GM21737 (cell line): ENCODE results near the gene B4GALNT3.

Experiments
- ATAC-seq: cut with Tn5 transposase; IDR thresholded peaks from one replicate; pipeline ENCODE4 v1.9.1; 2021; ENCODE audit warnings: mild to moderate bottlenecking, moderate library complexity; ENCODE audit not compliant: unreplicated experiment

Gene B4GALNT3

DNA sequence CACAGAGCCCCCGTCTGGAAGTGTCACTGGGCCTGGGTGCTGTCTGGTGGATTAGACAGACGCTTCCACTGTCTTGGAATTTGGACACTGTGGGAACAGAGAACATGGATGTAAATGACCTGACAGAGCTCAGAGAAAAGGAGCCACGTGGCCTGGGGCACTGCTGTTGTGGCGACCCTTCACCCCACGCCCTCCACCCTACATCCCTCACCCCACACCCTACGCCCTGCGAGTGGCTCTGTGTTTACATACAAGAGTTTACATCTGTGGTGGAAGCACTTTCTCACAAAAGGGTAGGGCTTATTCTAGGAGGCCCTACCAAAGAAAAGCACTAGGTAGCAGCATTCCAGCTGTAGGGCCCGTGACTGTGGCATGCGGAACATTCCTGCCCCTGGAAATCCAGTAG is 47.7 kb downstream of the B4GALNT3 start:
- no peak for ATAC-seq

DNA sequence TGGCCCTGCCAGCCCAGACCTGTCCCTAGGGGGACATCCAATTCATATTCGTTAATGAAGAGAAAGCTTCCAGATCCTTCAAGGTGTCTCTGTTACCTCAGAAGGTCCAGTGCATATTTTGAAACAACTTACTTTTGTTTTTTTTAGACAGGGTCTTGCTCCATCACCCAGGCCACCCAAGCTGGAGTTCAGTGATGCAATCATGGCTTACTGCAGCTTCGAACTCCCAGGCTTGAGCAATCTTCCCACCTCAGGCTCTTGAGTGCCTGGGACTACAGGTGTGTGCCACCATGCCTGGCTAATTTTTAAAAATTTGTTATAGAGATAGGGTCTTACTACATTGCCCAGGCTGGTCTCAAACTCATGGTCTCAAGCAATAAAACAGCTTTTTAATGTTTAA is 48.4 kb downstream of the B4GALNT3 start:
- ATAC-seq, result no peak

DNA sequence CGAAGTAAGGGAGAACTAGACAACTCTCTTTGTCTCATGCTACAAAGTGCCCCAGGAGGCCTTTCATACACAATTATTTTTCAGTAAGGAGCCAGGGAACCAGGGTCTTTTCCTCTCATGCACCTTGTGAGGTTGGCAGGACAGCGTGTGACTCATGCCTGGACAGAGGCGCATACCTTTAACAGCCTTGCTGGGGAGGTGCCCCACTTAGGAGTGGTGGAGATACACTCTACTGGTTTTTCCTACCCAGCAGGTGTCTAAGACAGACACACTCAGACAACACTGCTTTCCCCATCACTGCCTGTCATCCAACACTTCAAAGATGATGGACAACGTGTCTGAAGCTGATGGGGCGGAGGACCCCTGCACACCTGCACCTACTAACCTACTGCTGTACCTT is 49.1 kb downstream of the B4GALNT3 start:
- ATAC-seq, result no peak

DNA sequence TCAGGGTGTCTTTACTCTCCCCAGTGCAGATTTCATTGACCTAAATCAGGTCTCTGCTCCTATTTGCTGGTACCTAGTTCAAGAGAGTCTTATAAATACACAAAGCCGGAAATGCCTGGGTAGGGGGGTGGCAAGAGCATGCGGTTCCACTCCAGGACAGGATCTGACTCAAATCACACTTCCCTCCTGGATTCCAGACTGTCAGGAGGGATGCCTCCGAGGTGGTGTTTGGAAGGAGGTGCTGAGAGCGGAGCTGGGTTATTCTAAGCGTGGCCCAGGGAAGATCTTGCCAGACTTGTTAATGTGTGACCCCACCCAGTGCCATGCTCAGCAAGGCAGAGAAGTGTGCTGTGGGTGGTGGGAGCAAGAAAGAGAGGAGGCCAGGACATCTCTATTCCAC is 49.8 kb downstream of the B4GALNT3 start:
- ATAC-seq, result no peak

DNA sequence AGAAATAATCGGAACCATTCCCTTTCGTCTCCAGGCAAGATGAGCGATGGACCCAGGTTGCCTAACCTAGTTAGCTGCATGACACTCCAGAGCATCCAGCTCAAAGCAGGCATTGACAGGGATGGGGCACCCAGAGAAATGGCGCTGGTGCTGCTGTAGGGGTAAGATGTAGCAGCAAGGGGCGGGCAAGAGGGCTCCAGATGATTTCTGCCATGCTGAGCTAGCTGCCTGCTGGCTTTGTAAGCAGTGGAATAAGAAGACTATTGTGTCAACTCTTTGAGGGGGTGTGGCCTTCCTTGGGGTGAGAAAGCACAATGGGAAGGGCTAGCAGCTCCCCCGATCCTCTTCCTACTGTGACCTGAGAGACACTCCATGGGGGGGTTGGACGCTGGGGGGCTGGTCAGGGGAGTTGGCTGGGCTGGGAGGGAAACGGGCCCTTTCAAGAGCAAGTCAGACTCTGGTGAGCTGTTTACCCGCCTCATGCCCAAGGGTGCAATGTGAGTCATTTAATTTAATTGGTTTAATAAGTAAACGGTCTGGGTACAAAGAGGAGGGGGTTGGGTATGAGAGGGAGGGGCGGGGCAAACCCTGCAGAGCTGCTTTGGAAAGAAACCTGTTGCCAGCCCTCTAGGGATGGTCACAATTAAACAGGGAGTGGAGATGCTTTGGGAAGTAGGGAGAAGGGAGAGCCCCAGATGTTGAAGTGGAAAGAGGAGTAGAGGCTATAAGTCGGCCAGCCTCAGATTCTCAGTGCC is 50.5 kb downstream of the B4GALNT3 start:
- no peak for ATAC-seq

DNA sequence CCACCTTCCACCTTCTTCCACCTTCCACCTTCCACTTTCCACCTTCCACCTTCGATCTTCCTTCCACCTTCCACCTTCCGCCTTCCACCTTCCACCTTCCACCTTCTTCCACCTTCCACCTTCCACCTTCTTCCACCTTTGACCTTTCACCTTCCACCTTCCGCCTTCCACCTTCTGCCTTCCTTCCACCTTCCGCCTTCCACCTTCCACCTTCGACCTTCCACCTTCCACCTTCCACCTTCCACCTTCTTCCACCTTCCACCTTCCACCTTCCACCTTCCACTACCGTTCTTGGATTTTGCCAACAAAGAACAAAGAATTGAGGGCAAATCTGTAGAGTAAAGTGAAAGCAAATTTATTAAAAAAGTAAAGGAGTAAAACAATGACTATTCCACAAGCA is 53.2 kb downstream of the B4GALNT3 start:
- ATAC-seq, result no peak

DNA sequence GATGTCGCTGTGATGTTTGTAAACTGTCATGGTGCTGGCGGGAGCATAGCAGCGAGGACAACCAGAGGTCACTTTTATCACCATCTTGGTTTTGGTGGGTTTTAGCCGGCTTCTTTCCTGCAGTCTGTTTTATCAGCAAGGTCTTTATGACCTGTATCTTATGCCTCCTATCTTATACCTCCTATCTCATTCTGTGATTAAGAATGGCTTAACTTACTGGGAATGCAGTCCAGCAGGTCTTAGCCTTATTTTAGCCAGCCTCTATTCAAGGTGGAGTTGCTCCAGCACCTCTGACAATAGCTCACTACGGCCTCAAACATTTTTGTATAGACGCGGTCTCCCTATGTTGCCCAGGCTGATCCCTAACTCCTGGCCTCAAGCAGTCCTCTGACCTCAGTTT is 53.7 kb downstream of the B4GALNT3 start:
- ATAC-seq, result no peak

DNA sequence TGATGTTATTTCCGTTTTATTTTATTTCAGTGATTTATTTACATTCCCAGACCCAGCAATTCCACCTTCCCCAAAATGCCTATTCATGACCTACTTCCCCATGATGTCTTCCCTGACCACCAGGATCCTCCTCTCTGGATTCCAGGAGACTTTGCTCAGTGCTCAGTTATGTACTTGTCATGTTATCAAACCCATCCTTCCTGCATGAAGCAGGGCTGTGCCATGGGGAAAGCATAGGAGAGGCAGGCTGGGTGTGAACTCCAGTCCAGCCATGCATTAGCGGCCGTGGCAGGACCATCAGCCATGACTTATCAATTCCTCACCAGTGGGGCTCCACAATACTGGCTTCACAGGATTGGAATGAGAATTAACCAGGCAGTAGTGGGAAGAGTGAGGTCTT is 57.8 kb downstream of the B4GALNT3 start:
- no peak for ATAC-seq

DNA sequence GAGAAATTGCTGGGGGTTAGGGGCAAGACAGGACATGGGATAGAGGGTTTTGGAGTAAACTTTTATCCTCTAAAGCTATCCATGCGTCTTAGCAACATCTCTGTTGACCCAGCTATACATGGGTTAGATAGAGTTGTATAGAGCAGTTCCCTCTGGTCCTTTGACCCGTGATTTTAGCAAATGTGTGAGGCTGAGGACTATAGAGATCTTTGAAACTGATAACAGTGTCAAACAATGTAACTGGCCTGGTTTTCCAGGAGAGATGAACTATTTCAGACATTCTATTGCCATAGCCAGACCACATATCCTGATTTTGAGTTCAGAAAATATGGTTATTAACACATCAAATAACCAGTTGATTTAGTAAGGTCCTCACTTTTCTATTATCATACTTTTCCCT is 60.4 kb downstream of the B4GALNT3 start:
- ATAC-seq, result no peak

DNA sequence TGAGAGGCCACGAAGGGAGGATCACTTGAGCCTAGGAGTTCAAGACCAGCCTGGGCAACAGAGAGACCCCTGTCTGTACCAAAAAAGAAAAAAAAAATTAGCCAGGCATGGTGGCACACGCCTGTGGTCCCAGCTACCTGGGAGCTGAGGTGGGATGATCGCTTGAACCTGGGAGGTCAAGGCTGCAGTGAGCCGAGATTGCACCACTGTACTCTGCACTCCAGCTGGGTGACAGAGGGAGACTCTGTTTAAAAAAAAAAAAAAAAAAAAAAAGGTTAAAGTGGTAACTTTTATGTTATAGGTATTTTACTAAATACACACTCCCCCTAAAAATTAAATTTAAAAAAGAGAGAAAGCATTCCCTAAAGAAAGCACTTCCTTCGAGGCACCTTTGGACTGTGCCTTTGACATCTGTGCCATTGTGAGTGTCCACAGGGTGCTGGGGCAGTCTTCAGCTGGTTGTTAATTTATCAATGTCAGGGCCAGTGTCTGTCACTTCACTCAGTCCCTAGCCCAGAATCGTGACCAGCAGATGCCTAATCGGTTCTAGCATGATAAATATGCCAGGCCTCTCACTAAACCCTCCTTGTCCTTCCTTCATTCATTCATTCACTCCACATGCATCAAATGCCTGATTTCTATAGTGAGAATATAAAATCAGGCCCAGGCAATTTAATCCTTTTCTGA is 63.1 kb downstream of the B4GALNT3 start:
- no peak for ATAC-seq

DNA sequence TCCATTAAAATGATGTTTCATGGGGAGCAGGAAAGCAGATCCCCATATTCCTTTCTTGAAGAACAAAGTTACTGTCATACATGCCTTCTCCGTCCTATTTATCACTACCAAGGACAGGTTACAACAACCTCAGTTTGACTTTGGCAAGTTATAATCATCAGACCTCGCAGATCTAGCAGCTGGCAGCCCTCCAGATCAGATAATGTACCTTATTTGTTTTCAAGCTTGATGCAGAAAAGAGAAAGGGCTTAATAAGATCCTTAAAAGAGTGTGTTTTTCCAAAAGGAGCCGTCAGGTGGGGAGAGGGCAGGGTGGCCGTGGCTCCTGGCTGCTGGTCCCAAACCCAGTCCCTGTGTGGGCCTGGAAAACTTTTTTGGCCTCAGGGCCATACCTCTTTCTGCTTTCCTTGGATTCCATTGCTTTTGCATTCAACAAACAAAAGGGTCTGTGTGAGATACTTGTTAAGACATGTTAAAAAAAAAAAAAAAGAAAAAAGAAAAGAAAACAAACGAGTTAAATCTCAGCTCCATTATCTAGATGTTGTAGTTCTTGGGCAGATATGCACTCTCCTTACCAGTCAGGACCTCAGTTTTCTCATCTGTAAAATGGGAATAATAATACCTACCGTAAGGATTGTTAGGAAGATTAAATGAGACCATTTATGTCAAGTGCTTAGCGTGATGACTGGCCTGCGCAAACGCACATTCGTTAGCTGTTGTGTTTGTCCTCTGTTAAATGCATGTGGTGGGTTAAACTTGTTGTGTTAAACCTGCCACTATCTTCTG is 64.6 kb downstream of the B4GALNT3 start:
- no peak for ATAC-seq

DNA sequence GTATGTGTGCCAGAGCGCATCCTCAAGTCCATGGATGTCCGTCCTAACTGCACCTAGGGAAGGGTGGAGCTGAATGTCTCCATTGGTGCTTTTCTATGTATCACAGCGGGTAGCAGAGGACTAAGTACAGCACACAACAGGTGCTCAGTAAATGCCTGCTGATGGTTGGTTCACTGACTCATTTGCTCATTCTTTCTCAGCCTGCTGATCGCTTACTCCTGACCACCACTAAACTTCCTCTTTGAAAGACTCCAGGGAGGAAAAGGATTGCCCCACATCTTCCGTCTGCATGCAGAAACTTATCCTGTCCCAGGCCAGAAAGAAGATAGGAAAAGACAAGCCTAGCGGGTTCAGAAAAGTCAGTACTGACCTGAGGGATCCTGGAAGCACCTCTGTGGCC is 66.3 kb downstream of the B4GALNT3 start:
- no peak for ATAC-seq

DNA sequence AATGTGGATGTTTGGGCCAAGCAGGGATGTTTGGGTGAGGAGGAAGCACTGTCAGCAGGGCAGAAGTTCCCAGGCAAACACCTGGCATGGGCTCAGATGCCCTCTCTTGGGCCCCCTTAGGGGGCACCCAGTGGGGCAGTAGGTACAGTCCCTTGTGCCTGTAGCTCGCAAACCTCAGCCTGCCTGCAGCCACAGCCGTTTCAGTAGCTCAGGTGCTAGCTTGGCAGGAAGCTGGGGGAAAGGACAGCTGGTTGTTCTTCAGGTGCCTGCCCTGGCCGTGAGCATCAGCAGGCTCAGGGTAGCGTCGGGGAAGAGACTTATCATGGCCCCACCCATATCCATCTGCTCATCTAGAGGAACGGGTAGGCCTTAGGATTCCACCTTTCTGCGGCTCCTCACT is 67.5 kb downstream of the B4GALNT3 start:
- no peak for ATAC-seq

DNA sequence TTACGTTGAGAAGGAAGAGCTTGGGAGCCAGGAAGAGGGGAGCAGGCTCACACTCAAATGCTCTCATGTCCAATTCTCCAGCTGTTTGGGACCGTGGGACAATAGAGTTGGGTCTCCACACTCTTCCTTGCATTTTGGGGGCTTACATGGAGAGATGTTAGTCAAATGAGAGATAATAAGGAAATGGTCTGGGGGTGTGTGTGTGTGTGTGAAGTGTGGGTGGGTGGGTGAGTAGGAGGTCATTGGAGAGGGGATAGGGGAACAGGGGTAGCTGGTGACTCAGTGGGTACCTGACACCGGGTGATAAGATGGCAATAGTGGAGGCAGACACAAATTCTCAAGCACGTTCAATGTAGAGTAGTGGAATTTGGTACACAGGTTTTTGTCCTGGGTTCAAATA is 68.0 kb downstream of the B4GALNT3 start:
- ATAC-seq, result no peak

DNA sequence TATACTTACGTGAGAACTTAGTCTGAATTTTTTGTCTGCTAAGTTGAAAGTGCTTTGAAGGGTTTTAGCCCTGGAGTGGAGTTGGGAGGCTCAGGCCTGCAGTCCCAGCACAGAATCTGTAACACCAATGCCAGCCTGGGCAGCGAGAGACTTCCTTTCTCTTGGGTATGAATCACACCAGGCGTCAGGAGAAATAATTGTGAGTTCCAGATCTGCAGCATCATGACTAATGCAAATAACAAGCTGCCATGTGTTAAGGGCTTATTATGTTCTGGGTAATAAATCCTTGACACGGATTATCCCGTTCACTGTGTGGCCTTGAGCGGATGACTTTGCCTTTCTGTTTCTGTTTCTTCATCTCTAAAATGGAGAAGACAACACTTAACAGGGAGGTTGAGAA is 70.6 kb downstream of the B4GALNT3 start:
- ATAC-seq, result no peak

DNA sequence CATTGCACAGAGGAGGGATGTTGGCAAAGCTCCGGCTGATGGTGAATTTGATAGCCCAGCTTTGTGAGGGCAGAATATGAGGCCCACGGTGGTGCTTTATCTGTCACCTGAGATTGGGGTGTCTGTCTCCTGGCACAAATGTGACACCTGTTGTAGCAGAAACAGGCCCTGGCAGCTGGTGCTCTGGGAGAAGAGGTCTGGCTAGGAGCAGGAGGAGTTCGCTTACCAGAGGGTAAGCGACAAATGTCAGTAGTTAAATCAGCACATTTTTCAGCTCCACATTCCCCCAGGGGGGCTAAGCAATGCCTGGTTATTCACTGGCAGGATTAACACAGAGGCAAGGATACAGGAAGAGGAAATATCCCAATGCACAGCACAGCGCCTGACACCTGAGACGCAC is 71.1 kb downstream of the B4GALNT3 start:
- no peak for ATAC-seq

DNA sequence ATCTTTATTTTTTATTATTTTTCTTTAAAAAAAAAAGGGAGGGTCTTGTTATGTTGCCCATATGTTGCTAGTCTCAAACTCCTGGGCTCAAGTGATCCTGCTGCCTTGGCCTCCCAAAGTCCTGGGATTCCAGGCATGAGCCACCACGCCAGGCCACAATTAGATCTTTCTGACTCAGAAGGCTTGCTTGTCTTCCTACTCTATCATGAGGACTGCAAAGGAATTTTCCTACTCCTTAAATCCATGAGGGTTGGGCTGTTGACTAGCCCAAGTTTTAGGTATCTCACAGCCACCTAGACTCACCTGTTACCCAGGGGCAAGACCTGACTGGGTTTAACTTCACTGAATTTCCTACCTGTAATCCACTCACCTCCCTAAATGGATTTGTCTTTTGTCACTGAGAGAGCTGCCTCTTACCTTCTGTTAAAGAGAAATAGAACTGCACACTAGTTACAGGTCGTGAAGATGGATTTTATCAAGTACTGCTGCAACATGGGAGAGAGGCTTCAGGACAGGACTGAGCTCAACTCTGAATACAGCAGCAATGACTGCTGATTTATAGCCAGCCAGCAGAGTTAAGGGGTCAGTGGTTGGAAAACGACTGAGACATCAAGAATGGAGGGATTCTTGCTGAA is 72.3 kb downstream of the B4GALNT3 start:
- ATAC-seq, result no peak

DNA sequence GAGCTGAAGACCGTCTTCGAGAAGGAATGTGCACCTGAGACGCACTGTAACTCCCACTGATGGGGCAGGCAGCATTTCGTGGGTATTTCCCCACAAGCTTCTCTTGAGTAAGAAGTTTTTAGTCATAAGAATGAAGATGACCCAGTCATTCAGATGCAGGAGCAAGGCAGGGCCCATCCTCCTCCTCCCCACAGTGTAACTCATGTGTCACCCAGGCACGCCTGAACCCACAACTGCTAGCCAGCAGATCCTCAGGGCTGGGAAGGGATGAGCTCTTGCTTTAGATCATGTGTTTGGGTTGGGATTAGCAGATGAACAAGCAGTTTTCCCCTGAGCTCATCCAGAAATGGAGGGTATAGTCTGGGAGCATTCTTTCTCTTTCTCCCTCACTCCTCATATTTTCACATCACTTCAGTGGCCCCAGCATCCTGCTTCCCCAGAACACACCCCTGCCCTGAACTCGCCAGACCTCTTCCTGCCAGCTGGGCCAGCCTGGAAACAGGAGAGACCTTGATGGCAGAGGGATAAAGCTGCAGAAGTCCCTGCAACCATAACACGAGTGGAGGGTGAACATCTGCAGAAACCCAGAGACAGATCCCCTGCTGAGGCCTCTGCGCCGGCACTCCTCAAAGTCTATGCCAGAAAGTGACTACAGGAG is 73.3 kb downstream of the B4GALNT3 start:
- ATAC-seq, result no peak

DNA sequence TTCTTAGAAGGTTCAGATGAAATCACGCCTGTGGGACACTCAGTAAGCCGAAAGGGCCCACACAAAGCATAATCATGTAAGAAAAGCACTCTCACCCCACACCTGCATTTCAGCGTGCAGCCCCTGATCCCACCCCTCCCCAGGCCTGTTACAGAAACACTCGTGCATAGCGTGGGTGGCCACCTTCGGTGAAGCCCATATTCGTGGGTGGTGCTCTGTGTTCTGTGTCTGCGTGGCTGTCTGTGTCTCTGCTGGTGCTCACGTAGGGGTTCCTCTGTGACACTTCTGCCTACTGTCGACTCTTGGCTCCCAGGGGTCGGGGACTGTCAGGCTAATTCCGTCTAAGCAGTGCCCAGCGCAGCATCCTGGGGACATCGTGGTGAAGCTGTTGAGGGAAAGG is 74.0 kb downstream of the B4GALNT3 start:
- no peak for ATAC-seq

DNA sequence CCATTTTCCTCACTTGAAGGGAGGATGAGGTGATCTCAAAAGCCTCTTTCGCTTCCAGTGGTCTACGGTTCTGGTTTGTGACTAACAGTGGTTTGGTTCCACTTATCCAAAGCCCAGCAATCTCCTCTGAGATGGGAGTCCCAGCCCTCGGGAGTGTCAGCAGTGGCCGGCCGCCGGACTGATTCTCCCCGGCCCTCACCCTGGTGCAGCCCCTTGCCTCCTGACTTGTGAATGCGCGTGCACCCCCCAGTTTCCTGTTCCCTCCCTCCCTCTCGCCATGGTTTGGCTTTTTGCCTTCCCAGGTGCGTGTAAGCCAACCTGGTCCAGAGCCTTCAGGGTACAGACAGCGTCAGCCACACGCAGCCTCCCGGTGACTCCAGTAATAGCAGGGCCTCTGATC is 74.5 kb downstream of the B4GALNT3 start:
- ATAC-seq, result no peak

DNA sequence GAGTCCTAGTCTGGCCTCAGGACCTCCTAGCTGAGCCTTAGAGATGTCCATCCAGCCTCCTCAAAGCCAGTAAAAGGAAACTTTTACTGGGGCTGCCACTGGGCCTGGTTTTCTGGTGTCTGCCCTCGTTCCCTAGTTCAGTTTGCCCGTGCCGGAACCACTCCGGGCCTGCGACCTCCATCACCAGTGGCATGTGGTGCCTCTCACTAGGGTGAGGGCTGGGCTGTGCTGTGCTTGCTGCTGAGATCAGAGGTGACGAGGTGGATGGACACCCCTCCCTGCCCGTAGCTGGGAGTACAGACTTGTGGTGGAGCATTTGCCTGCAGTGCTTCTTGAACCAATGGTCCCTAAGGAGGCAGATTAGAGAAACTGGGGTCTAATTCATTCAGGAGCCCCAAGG is 75.7 kb downstream of the B4GALNT3 start:
- ATAC-seq, result no peak
